CD14-positive monocyte (primary cell): Measurements from ENCODE around the gene CST4. TPM values are rescaled to one million over a fixed set of nuclear protein-coding genes. Genes with fewer than 3 reads are reported as not detected.

Source experiments
- DNase-seq, 3 donors: peaks; one replicate each; pipeline ENCODE4 v3.0.0-alpha.2; 2011 to 2022
- H2AFZ ChIP-seq: 2 replicates; pipeline ENCODE4 v1.6.0; 2012; ENCODE audit warnings: mild to moderate bottlenecking, low read depth, low read length, inconsistent platforms; ENCODE audit not compliant: insufficient read depth, poor library complexity, severe bottlenecking
- H3K27ac ChIP-seq, 2 donors: 1 replicate in 1 of 2; 2 replicates in 1 of 2; pipeline ENCODE4 v1.5.1; 2012 to 2013; ENCODE audit warnings: low read length in 2 of 2, control low read depth in 1 of 2, inconsistent platforms in 1 of 2, low read depth in 1 of 2, mild to moderate bottlenecking in 1 of 2
- H3K27me3 ChIP-seq, 2 donors: one replicate each; pipeline versions ENCODE4 v1.6.0 to v1.6.1; 2011 to 2013; ENCODE audit warnings: low read length in 2 of 2; ENCODE audit not compliant: control insufficient read depth in 2 of 2, insufficient read depth in 2 of 2
- H3K36me3 ChIP-seq, 2 donors: replicated peaks in 1 of 2; 1 replicate in 1 of 2; 2 replicates in 1 of 2; pipeline versions ENCODE4 v1.5.1 to v1.6.1; 2012 to 2013; ENCODE audit warnings: low read length in 2 of 2, control low read depth in 1 of 2, inconsistent platforms in 1 of 2, mild to moderate bottlenecking in 1 of 2; ENCODE audit not compliant: insufficient read depth in 2 of 2, control insufficient read depth in 1 of 2
- H3K4me1 ChIP-seq, 2 donors: 1 replicate in 1 of 2; 2 replicates in 1 of 2; pipeline versions ENCODE4 v1.5.1 to v1.6.1; 2012 to 2013; ENCODE audit warnings: low read length in 2 of 2, control low read depth in 1 of 2, inconsistent platforms in 1 of 2, mild to moderate bottlenecking in 1 of 2, moderate library complexity in 1 of 2; ENCODE audit not compliant: insufficient read depth in 2 of 2, control insufficient read depth in 1 of 2
- H3K4me2 ChIP-seq: replicated peaks from 2 replicates; pipeline ENCODE3; 2012; ENCODE audit warnings: low read length, moderate library complexity, mild to moderate bottlenecking; ENCODE audit not compliant: poor library complexity, severe bottlenecking; ENCODE audit errors: extremely low read depth
- H3K4me3 ChIP-seq, 3 experiments: fragments of 200-600 bp in 1 of 3; sonication (generic) in 1 of 3; replicated peaks in 1 of 3; 1 replicate in 2 of 3; 2 replicates in 1 of 3; pipeline ENCODE4 v1.5.1; 2011 to 2013; ENCODE audit warnings: low read length in 3 of 3, mild to moderate bottlenecking in 3 of 3, control low read depth in 2 of 3, low read depth in 2 of 3, inconsistent platforms in 1 of 3, moderate library complexity in 1 of 3
- H3K79me2 ChIP-seq: 2 replicates; pipeline ENCODE4 v1.6.0; 2012; ENCODE audit warnings: mild to moderate bottlenecking, control low read depth, inconsistent platforms, low read length, moderate library complexity; ENCODE audit not compliant: insufficient read depth
- H3K9ac ChIP-seq: 2 replicates; pipeline ENCODE4 v1.6.0; 2017; ENCODE audit warnings: low read length, mild to moderate bottlenecking; ENCODE audit not compliant: insufficient read depth, poor library complexity, severe bottlenecking
- H3K9me3 ChIP-seq, 2 donors: replicated peaks in 1 of 2; 1 replicate in 1 of 2; 2 replicates in 1 of 2; pipeline versions ENCODE4 v1.5.1 to v1.6.1; 2012 to 2013; ENCODE audit warnings: low read length in 2 of 2, control low read depth in 1 of 2; ENCODE audit not compliant: control insufficient read depth in 1 of 2, insufficient read depth in 1 of 2
- H4K20me1 ChIP-seq: 2 replicates; pipeline ENCODE4 v1.6.0; 2012; ENCODE audit warnings: mild to moderate bottlenecking, low read length, control low read depth, moderate library complexity; ENCODE audit not compliant: insufficient read depth
- H3K27ac Mint-ChIP-seq, 7 donors: one replicate each; pipeline ENCODE4 v1.8.0; 2020; ENCODE audit warnings: mild to moderate bottlenecking in 7 of 7, mixed read lengths in 7 of 7, moderate library complexity in 6 of 7, inconsistent platforms in 2 of 7
- H3K27me3 Mint-ChIP-seq, 3 donors: one replicate each; pipeline ENCODE4 v1.8.0; 2021 to 2022; ENCODE audit warnings: low read depth in 3 of 3, mild to moderate bottlenecking in 3 of 3, mixed read lengths in 3 of 3, moderate library complexity in 3 of 3, inconsistent platforms in 1 of 3
- H3K36me3 Mint-ChIP-seq, 2 donors: one replicate each; pipeline ENCODE4 v1.8.0; 2020; ENCODE audit warnings: mixed read lengths in 2 of 2, inconsistent platforms in 1 of 2, mild to moderate bottlenecking in 1 of 2
- H3K4me1 Mint-ChIP-seq: one replicate; pipeline ENCODE4 v1.8.0; 2020; ENCODE audit warnings: mild to moderate bottlenecking, mixed read lengths
- H3K4me3 Mint-ChIP-seq, 2 donors: one replicate each; pipeline ENCODE4 v1.8.0; 2020; ENCODE audit warnings: mild to moderate bottlenecking in 2 of 2, mixed read lengths in 2 of 2, moderate library complexity in 1 of 2
- H3K9me3 Mint-ChIP-seq, 7 donors: one replicate each; pipeline ENCODE4 v1.8.0; 2020 to 2022; ENCODE audit warnings: mixed read lengths in 7 of 7, mild to moderate bottlenecking in 6 of 7, moderate library complexity in 6 of 7, inconsistent platforms in 2 of 7
- WGBS: methylation state at CpG from one replicate; pipeline ENCODE4 v1.1.5; 2013; ENCODE audit warnings: missing lambda C conversion rate; ENCODE audit not compliant: insufficient coverage; 5-methylcytosine and 5-hydroxymethylcytosine counted together
- intact Hi-C, 2 donors: fragments of 100-400 bp; cut with micrococcal nuclease; formaldehyde crosslinking; loops; one replicate each; pipeline versions ENCODE4 v1.15.0 to v1.15.1; 2023
- polyA plus RNA-seq, 3 donors: library from polyadenylated mRNA; depleted of rRNA in 1 of 3; unstranded in 2 of 3; stranded (reverse) in 1 of 3; fragments of 300-500 nt in 2 of 3; fragments of >200 nt in 1 of 3; fragmentation: Illumina TruSeq in 2 of 3; gene quantifications; 1 replicate in 2 of 3; 2 replicates in 1 of 3; pipeline ENCODE4 v1.2.3, GENCODE V29; 2012 to 2021
- TF ChIP-seq, protein P1 (sequence below): fragments of 200-600 bp; IDR thresholded peaks from one replicate; pipeline ENCODE4 v1.8.0; 2022; ENCODE audit warnings: antibody characterized with exemption, mild to moderate bottlenecking

The CST4 gene
- polyA plus RNA-seq, 3 donors, result not detected

DNA sequence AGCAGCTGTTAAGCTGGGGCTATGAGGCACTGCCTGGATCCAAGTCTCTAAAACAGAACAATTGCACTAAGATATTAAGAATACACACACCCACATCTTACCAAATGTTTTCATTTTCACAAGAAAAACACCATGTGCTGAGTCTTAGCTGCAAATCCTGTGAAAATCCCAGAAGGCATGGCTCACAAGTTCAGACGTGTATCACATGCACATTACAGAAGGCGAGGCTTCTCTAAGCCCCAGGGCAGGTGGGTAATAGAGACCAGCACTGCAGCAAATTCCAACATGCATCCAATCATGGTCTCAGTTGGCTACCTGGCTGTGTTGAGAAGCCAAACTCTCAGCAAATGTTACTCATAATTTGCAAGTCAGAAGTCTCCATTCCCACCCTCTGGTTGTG, 34.8 kb downstream of the CST4 start:
- no peak overlapping the region for H3K9ac ChIP-seq
- H3K27ac Mint-ChIP-seq, result peak overlapping the region; percentile 92 to 96 (median 93)
- H3K36me3 Mint-ChIP-seq, result peaks cover 0 to 4% of the 10 kb centered on the region in 2 donors
- no peaks in the 10 kb centered on the region for H4K20me1 ChIP-seq
- peak overlapping the region; percentile 73 for H3K4me2 ChIP-seq
- DNase-seq, result no peak
- H3K27me3 Mint-ChIP-seq, result peaks cover 0 to 2% (median 0%) of the 10 kb centered on the region in 3 donors
- no peaks in the 10 kb centered on the region for H3K9me3 ChIP-seq
- no peak overlapping the region for H2AFZ ChIP-seq
- no peaks in the 10 kb centered on the region for H3K79me2 ChIP-seq
- 78% methylated on average over 2 of the region's 2 CpGs for WGBS
- TF ChIP-seq, protein P1, sequence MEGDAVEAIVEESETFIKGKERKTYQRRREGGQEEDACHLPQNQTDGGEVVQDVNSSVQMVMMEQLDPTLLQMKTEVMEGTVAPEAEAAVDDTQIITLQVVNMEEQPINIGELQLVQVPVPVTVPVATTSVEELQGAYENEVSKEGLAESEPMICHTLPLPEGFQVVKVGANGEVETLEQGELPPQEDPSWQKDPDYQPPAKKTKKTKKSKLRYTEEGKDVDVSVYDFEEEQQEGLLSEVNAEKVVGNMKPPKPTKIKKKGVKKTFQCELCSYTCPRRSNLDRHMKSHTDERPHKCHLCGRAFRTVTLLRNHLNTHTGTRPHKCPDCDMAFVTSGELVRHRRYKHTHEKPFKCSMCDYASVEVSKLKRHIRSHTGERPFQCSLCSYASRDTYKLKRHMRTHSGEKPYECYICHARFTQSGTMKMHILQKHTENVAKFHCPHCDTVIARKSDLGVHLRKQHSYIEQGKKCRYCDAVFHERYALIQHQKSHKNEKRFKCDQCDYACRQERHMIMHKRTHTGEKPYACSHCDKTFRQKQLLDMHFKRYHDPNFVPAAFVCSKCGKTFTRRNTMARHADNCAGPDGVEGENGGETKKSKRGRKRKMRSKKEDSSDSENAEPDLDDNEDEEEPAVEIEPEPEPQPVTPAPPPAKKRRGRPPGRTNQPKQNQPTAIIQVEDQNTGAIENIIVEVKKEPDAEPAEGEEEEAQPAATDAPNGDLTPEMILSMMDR, result no peak
- intact Hi-C loops, result no loop called here
- H3K4me1 ChIP-seq, result peaks cover 65 to 66% of the 10 kb centered on the region in 2 donors
- peak overlapping the region; percentile 59 to 90 for H3K27ac ChIP-seq
- no peak overlapping the region for H3K4me3 Mint-ChIP-seq
- peak overlapping the region in 1 of 3 experiments; percentile 64 for H3K4me3 ChIP-seq
- H3K9me3 Mint-ChIP-seq, result no peaks in the 10 kb centered on the region
- H3K4me1 Mint-ChIP-seq, result peaks cover 65% of the 10 kb centered on the region
- H3K36me3 ChIP-seq, result no peaks in the 10 kb centered on the region
- H3K27me3 ChIP-seq, result no peaks in the 10 kb centered on the region

DNA sequence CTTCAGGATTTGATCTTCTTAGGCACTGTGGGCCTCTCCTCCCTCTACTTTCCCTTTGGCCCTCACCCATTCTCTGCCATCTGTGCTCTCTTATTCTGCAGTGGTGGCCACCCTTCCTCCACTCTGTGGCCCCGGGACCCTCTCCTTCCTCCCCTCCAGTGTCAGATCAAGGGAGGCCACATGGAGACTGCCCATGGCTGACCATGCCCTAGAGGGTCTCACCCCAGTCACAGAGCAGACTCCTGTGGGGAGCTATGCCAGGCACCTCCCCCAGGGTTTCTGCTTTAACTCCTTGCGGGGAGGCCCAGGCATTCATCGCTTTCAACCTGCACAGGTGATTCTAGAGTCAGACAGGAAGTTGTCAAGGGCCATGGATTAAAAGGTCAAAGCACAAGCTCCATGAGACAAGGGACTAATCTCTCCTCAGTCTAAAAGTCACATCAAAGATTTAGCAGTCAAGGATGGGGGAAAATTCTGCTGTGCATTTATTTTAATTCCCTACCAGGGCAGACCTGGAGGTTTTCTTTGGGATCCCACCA, 35.4 kb downstream of the CST4 start:
- no peaks in the 10 kb centered on the region for H3K79me2 ChIP-seq
- intact Hi-C loops, result no loop called here
- no peak overlapping the region for H3K9ac ChIP-seq
- DNase-seq, result no peak
- H3K27ac Mint-ChIP-seq, result peak overlapping the region; percentile 66 to 96 (median 92)
- H3K36me3 Mint-ChIP-seq, result peaks cover 0 to 4% of the 10 kb centered on the region in 2 donors
- no peak overlapping the region for H2AFZ ChIP-seq
- H3K9me3 ChIP-seq, result no peaks in the 10 kb centered on the region
- peaks cover 0 to 2% (median 0%) of the 10 kb centered on the region in 3 donors for H3K27me3 Mint-ChIP-seq
- TF ChIP-seq, protein P1, result no peak
- peak overlapping the region in 1 of 3 experiments; percentile 64 for H3K4me3 ChIP-seq
- no peaks in the 10 kb centered on the region for H3K36me3 ChIP-seq
- H4K20me1 ChIP-seq, result no peaks in the 10 kb centered on the region
- peaks cover 65 to 66% of the 10 kb centered on the region in 2 donors for H3K4me1 ChIP-seq
- no peaks in the 10 kb centered on the region for H3K9me3 Mint-ChIP-seq
- H3K4me2 ChIP-seq, result peak overlapping the region; percentile 73
- peak overlapping the region; percentile 59 to 90 for H3K27ac ChIP-seq
- whole genome bisulfite sequencing, result 100% methylated on average over 3 of the region's 3 CpGs
- no peak overlapping the region for H3K4me3 Mint-ChIP-seq
- H3K27me3 ChIP-seq, result no peaks in the 10 kb centered on the region
- peaks cover 67% of the 10 kb centered on the region for H3K4me1 Mint-ChIP-seq
